Fibroblast of lung (primary cell): ENCODE results near the gene LCLAT1.

Experiments
- CTCF ChIP-seq, 2 donors: IDR thresholded peaks in 1 of 2; conservative IDR thresholded peaks in 1 of 2; 1 replicate in 1 of 2; 2 replicates in 1 of 2; pipeline ENCODE4 v1.5.1; 2011 to 2012; ENCODE audit warnings: low read length in 2 of 2, control low read depth in 1 of 2, inconsistent platforms in 1 of 2, low read depth in 1 of 2, mild to moderate bottlenecking in 1 of 2
- EZH2 ChIP-seq: IDR thresholded peaks from 2 replicates; pipeline ENCODE4 v1.5.1; 2012; ENCODE audit warnings: low read length, control low read depth, mild to moderate bottlenecking; ENCODE audit errors: missing control alignments

GRCh38 chr2:30655211-30655610 lies 208.2 kb downstream of the LCLAT1 start:
- TF ChIP-seq CTCF (conservative IDR thresholded peaks at IDR 0.05 in 1 of 2, IDR thresholded peaks at IDR 0.05 in 1 of 2; ENCODE audit: low read depth in 1 of 2, low read length in 2 of 2), result no peak
- TF ChIP-seq EZH2, result no peak
